GM21717 (cell line): Measurements from ENCODE around the gene ARID1B.

Experiments
- ATAC-seq: cut with Tn5 transposase; IDR thresholded peaks from one replicate; pipeline ENCODE4 v1.9.1; 2021; ENCODE audit warnings: mild to moderate bottlenecking, moderate library complexity; ENCODE audit not compliant: unreplicated experiment

The ARID1B gene

DNA sequence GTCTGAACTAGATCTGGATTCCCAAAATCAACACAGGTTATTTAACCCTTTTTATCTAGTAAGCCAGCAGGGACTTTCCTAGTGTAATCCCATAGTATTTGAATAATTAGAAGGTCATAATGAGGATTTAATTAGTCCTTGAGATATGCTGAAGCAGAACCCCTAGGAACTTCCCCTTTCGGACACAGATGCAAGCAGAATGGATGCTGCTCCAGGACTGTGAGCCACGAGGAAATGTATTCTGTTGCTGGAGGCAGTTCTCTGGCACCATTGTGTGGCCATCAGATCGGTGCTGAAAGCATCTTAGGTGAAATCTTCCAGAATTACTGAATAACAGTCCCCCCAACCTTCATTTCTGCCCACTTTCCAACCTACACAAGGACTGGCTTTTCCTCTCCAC lies 339.2 kb downstream of the ARID1B start:
- ATAC-seq, result no peak

GRCh38 chr6:157117431-157118095 lies 340.4 kb downstream of the ARID1B start:
- ATAC-seq, result no peak

DNA sequence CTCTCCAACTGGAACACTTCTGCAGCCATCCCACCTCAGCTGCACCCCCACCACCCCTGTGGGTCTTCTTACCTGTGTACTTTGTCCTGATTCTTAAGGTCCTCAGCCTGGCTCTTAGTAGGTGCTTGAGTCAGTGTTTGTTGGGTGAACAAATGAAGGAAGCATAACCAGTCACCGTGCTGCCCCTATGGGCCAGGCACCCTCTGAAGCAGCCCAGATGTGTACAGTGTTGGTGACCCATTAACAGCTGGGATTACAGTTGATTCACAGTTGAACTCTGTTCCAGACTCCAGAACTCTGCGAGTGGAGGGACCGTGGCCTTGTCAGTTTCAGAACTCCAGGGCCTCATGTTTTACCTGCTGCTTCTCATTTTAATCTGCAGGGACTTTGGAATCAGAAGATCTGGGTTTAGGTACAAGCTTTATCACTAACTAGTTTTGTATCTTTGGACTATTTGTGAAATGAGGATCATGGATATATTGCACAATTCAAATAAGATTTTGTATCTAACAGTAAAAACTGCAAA lies 342.4 kb downstream of the ARID1B start:
- no peak for ATAC-seq

GRCh38 chr6:157120534-157121232 lies 343.5 kb downstream of the ARID1B start:
- no peak for ATAC-seq

GRCh38 chr6:157121897-157122296 lies 344.7 kb downstream of the ARID1B start:
- ATAC-seq, result no peak

- ATAC-seq, result no peak
Measured at GRCh38 chr6:157123234-157123633, 346.1 kb downstream of the ARID1B start.

- ATAC-seq, result no peak
Measured at GRCh38 chr6:157124485-157125254, 347.5 kb downstream of the ARID1B start.

DNA sequence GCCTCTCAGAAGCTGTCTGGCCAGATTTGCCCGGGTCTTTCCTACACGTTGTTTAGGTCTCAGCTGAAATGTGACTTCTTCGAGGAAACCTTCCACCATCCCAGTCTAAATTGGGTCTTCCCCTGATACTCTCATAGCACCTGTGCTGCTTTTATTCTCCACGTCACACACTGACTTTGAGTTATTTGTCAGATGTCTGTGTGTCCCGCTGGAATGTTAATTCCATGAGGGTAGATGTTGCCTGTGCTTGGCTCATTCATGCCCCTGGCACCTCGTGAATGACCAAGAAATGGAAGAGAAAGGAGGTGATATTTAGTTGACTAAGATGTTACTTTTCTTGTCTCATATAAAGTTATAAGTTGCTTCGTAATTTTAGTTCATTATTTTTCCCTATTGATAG lies 348.4 kb downstream of the ARID1B start:
- no peak for ATAC-seq

DNA sequence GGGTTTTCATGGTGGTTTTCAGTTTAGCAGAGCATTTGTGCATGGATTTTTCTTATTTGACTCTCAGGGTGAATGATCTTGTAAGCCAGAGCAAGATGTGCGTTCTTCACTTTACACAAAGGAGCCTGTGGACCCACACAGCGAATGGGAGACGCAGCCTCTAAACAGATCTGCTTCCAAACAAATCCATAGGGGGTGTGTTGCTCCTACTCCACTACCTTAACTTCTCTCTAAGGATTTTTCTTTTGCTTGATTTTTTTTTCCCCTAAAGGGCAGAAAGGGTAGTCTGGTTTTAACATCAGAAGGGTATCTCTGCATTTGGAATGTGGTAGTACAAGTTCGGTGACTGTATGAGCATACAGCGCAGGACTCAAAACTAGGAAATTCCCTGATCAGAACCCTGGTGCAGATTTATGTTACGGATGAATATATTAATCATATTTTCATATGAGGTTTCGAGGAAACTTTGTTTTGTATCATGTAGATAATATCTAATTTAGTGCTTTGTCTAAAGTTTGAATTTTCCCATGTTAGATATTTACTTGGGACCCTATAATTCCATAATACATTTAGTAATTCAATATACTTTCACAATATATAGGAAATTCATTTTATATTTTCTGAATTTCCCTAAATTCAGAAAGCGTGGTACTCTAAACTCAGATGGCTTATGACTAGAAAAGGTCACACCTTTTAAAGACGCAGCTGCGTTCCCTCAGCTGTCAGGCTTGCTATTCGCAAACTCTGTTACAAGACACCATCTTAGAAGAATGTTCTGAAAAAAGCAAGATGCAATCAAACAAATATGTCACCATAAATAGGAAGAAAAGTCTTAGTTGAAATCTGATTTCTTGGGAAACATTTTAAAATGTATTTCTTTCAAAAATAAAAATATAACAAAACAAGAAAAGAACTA lies 349.3 kb downstream of the ARID1B start:
- no peak for ATAC-seq

GRCh38 chr6:157128235-157128775 lies 351.1 kb downstream of the ARID1B start:
- no peak for ATAC-seq

DNA sequence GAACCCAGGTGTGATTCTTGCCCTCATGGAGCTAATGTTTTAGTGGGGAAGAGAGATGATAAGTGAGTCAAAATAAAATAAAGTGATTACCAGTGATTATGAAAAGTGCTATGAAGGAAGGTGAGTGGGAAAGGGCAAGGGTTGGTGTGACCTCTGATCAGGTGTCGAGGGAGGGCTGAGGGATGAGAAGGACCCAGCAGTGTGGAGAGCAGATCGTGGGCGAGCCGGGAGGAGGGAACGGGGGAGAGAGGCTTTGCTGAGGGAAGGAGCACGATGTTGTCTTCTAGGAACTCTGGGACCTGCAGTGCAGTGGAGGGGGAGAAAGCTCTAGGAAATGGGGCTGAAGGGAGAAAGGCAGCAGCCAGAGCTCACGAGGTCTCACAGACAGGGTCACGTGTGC lies 354.1 kb downstream of the ARID1B start:
- ATAC-seq, result no peak

DNA sequence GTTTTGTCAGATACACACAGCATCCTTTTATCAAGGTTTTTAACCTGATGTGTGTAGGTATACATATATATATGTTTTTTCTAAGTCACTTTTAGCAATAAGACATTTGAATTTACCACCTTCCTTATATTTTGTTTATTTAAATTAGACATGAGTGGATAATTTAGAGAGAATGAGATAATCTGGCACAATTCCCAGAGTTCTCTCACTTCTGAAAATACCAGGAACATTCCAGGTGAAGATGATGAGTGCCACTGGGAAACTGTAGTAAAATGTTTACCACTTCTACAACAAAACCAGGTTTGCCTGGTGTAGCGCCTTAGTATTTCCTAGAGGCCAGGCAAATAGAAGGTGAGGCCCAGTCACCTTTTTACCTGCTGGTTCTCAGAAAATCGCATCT lies 356.7 kb downstream of the ARID1B start:
- ATAC-seq, result no peak

DNA sequence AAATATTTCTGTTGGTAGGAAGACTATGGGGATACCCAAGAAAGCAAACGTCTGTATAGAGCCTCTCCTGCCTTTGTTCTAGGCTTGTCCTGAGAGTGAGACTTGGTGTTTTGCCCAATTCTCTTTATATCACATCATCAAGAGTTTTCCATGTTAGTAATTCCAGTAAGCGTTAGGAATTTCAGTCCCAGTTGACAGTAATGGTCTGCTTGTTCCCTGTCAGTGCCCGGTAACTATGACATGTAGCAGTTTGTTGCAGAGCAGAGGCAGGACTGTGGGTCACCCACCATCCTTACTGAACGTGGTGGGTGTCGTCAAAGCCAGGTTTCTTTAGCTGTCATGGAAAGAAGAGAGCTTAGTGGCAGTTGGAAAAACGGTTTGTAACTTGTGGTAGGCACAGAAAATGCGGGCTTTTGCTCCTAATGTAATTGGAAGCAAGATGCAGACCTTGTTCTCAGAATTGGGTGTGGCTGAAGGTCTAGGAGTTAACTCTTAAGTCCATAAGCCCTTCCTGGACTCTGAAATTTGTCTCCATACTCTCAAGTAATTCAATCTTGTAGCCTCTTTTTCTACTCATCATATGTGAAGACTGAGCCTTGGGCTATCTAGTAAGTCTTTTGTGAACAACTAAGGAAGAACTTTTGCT lies 357.3 kb downstream of the ARID1B start:
- ATAC-seq, result no peak

DNA sequence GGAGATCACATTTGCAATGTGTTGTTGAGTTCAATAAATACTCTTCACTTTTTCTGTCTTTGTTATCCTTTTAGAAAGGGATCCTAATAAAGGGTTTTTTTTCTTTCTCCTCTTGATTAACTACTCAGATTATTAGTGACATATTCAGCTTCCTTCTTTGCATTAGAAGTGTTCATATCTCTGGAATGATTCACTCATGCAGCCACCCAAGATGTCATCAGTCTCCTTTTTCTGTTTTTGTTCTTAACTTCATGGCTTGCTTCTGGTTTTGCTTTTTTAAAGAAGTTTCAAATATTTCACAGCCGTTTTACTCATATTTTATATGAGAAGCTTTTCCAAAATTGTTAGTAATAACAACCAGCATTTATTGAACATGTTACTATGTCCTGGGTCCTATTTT lies 358.5 kb downstream of the ARID1B start:
- ATAC-seq, result no peak

DNA sequence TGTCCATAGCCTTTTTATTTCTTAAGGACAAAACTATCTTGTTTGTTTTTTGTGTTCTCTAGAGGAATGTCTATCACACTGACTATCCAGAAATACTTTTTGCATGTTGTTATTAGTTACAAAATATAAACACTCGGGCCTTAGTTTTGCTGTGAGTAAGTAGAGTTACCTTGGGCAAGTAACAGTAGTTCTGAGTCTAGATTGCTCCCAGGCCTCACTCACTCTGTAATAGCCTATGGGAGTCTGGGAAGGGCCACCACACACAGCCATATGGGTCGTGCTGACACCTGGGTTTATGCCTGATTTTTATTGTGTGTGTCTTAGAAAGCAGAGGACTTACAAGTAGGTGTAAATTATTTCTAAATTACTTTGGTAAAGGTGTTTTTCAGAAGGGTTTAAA lies 360.3 kb downstream of the ARID1B start:
- ATAC-seq, result no peak

- ATAC-seq, result no peak
Measured at GRCh38 chr6:157139054-157139708, 362.0 kb downstream of the ARID1B start.

DNA sequence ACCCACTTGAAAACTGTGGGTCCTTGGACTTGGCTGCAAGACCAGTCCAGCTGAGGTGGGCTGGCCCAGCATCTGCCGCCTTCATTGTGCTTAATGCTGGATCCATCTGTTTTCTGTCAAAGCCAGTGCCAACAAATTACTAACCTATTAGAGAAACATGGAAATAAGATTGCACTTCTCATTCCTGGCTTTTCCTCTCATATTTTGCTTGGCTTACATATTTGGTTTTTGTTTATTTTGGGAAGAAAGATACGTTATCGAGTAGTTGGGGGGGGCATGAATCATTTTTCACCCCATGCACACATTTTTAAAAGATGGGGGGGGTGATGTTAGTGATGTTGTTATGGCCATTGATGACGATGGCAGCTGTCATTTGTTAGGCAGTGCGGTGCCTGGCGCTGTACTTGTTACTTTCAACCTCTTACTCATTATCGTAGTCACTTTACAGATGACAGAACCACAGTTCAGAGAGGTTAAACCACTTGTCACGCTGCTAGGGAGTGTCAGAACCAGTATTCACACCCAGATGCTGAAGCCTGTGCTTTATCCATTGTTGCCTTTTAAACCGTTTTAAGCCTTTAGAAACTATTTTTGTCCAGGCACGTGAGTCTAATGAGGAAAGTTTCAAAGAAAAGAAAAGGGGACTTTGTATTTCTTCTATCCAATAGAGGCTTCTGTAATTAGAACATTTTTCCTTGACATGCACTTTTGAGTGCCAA lies 366.2 kb downstream of the ARID1B start:
- no peak for ATAC-seq

- no peak for ATAC-seq
Measured at GRCh38 chr6:157143890-157144798, 367.0 kb downstream of the ARID1B start.
